ENCODE measurements around the gene CTNNA1. TPM values are rescaled to one million over a fixed set of nuclear protein-coding genes. Genes with fewer than 3 reads are reported as not detected.

CTNNA1 gene
- total and polyA plus RNA-seq, 2 experiments from 2014 or later: 171 to 260 TPM

GRCh38 chr5:138938526-138938925, 185.3 kb downstream of the CTNNA1 start:
- no peak overlapping the region for H3K4me3 ChIP-seq
- no peaks in the 10 kb centered on the region for H3K27me3 ChIP-seq
- peaks cover 3% of the 10 kb centered on the region for H3K4me1 ChIP-seq (ENCODE audit: low read depth)
- no peaks in the 10 kb centered on the region for H3K9me3 ChIP-seq (ENCODE audit: low read depth)
- DNase-seq (ENCODE audit: low read depth in 1 of 2, low spot score in 1 of 2): no peak
- H3K27ac ChIP-seq: no peak overlapping the region
- peaks cover 4% of the 10 kb centered on the region for H3K36me3 ChIP-seq
- TF ChIP-seq CTCF (IDR thresholded peaks at IDR 0.05; ENCODE audit: low read depth, low read length): no peak

GRCh38 chr5:138942066-138942465, 188.8 kb downstream of the CTNNA1 start:
- Histone ChIP-seq H3K9me3 (ENCODE audit: low read depth) (no peaks in the 10 kb centered on the region), H3K4me3 (no peak overlapping the region), H3K36me3 (no peaks in the 10 kb centered on the region), H3K4me1 (ENCODE audit: low read depth) (peaks cover 13% of the 10 kb centered on the region), H3K27me3 (no peaks in the 10 kb centered on the region), H3K27ac (no peak overlapping the region)
- no peak for DNase-seq (ENCODE audit: low read depth in 1 of 2, low spot score in 1 of 2)
- TF ChIP-seq CTCF (IDR thresholded peaks at IDR 0.05; ENCODE audit: low read depth, low read length): no peak

GRCh38 chr5:138942861-138943260, 189.6 kb downstream of the CTNNA1 start:
- Histone ChIP-seq H3K4me3 (no peak overlapping the region), H3K9me3 (ENCODE audit: low read depth) (no peaks in the 10 kb centered on the region), H3K4me1 (ENCODE audit: low read depth) (peaks cover 19% of the 10 kb centered on the region), H3K36me3 (no peaks in the 10 kb centered on the region), H3K27me3 (no peaks in the 10 kb centered on the region), H3K27ac (no peak overlapping the region)
- DNase-seq (ENCODE audit: low read depth in 1 of 2, low spot score in 1 of 2): no peak
- no peak for TF ChIP-seq CTCF (IDR thresholded peaks at IDR 0.05; ENCODE audit: low read depth, low read length)

GRCh38 chr5:138943599-138944173, 190.5 kb downstream of the CTNNA1 start:
- Histone ChIP-seq H3K27ac (no peak overlapping the region), H3K9me3 (ENCODE audit: low read depth) (no peaks in the 10 kb centered on the region), H3K36me3 (no peaks in the 10 kb centered on the region), H3K4me3 (no peak overlapping the region), H3K27me3 (no peaks in the 10 kb centered on the region), H3K4me1 (ENCODE audit: low read depth) (peaks cover 27% of the 10 kb centered on the region)
- no peak for DNase-seq (ENCODE audit: low read depth in 1 of 2, low spot score in 1 of 2)
- no peak for TF ChIP-seq CTCF (IDR thresholded peaks at IDR 0.05; ENCODE audit: low read depth, low read length)

- peak in 1 of 2 donors; percentile 17 for DNase-seq (ENCODE audit: low read depth in 1 of 2, low spot score in 1 of 2)
- peaks cover 31% of the 10 kb centered on the region for H3K4me1 ChIP-seq (ENCODE audit: low read depth)
- no peaks in the 10 kb centered on the region for H3K36me3 ChIP-seq
- TF ChIP-seq CTCF (IDR thresholded peaks at IDR 0.05; ENCODE audit: low read depth, low read length): no peak
- no peak overlapping the region for H3K27ac ChIP-seq
- no peak overlapping the region for H3K4me3 ChIP-seq
- no peaks in the 10 kb centered on the region for H3K27me3 ChIP-seq
- H3K9me3 ChIP-seq (ENCODE audit: low read depth): no peaks in the 10 kb centered on the region
Measured at GRCh38 chr5:138944527-138945322, 191.5 kb downstream of the CTNNA1 start.

Data from cardiac muscle cell (in vitro differentiated cells and primary cell).